HEK293 (cell line): ENCODE measurements around the gene DCDC2B.

Experiments
- MZF1 ChIP-seq: fragments of 450-650 bp; formaldehyde crosslinking; IDR thresholded peaks from 2 replicates; pipeline ENCODE4 v1.5.1; 2017; ENCODE audit warnings: missing biosample characterization, missing genetic modification characterization, borderline replicate concordance
- TF ChIP-seq, protein P1 (sequence below): fragments of 450-650 bp; formaldehyde crosslinking; IDR thresholded peaks from 2 replicates; pipeline ENCODE4 v1.5.1; 2016; ENCODE audit warnings: missing biosample characterization, missing genetic modification characterization

- TF ChIP-seq, protein P1, sequence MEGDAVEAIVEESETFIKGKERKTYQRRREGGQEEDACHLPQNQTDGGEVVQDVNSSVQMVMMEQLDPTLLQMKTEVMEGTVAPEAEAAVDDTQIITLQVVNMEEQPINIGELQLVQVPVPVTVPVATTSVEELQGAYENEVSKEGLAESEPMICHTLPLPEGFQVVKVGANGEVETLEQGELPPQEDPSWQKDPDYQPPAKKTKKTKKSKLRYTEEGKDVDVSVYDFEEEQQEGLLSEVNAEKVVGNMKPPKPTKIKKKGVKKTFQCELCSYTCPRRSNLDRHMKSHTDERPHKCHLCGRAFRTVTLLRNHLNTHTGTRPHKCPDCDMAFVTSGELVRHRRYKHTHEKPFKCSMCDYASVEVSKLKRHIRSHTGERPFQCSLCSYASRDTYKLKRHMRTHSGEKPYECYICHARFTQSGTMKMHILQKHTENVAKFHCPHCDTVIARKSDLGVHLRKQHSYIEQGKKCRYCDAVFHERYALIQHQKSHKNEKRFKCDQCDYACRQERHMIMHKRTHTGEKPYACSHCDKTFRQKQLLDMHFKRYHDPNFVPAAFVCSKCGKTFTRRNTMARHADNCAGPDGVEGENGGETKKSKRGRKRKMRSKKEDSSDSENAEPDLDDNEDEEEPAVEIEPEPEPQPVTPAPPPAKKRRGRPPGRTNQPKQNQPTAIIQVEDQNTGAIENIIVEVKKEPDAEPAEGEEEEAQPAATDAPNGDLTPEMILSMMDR (tag by site-specific recombination), result no peak
- no peak for TF ChIP-seq MZF1 (tag by site-specific recombination)
Observed at GRCh38 chr1:32239337-32239736, 30.4 kb downstream of the DCDC2B start.
